Colonic mucosa (tissue), 4 donors: ENCODE data around the gene SLC44A1. TPM values are rescaled to one million over a fixed set of nuclear protein-coding genes. Genes with fewer than 3 reads are reported as not detected.

ENCODE experiments used
- DNase-seq: peaks from one replicate; pipeline ENCODE4 v3.0.0-alpha.2; 2020
- H3K27ac ChIP-seq: fragments of 200-600 bp; one replicate; pipeline ENCODE4 v1.8.0; 2021
- H3K27me3 ChIP-seq: fragments of 200-600 bp; one replicate; pipeline ENCODE4 v1.8.0; 2021
- H3K36me3 ChIP-seq: fragments of 200-600 bp; one replicate; pipeline ENCODE4 v1.8.0; 2021
- H3K4me1 ChIP-seq: fragments of 200-600 bp; one replicate; pipeline ENCODE4 v1.8.0; 2021; ENCODE audit warnings: mild to moderate bottlenecking
- H3K4me3 ChIP-seq: fragments of 200-600 bp; one replicate; pipeline ENCODE4 v1.8.0; 2021
- H3K9ac ChIP-seq, 2 donors: one replicate each; pipeline ENCODE4 v1.7.0; 2013; ENCODE audit warnings: control low read depth in 2 of 2, low read depth in 2 of 2, low read length in 2 of 2
- H3K9me3 ChIP-seq: fragments of 200-600 bp; one replicate; pipeline ENCODE4 v1.8.0; 2021
- CTCF ChIP-seq: fragments of 200-600 bp; IDR thresholded peaks from one replicate; pipeline ENCODE4 v1.8.0; 2022; ENCODE audit warnings: antibody characterized with exemption, mild to moderate bottlenecking
- intact Hi-C: fragments of 100-400 bp; cut with DNase I; formaldehyde crosslinking; loops from one replicate; pipeline ENCODE4 v1.14.1; 2022
- total RNA-seq, 2 donors: library from RNA; stranded (reverse); fragmentation: NEBNext Ultra II Directional in 1 of 2; extraction: Animal tissue kit (Norgen Biotek cat#: 25700) in 1 of 2; gene quantifications; one replicate each; pipeline ENCODE4 v1.2.1, GENCODE V29; 2021
- donor health status: healthy.
- donor health status: DM: no; HTN: no; CAD: no.
- donor health status: DM: no; HTN: no; CAD: no.

SLC44A1 gene
- total RNA-seq, 2 donors from 2014 or later = 151 to 180 TPM

DNA sequence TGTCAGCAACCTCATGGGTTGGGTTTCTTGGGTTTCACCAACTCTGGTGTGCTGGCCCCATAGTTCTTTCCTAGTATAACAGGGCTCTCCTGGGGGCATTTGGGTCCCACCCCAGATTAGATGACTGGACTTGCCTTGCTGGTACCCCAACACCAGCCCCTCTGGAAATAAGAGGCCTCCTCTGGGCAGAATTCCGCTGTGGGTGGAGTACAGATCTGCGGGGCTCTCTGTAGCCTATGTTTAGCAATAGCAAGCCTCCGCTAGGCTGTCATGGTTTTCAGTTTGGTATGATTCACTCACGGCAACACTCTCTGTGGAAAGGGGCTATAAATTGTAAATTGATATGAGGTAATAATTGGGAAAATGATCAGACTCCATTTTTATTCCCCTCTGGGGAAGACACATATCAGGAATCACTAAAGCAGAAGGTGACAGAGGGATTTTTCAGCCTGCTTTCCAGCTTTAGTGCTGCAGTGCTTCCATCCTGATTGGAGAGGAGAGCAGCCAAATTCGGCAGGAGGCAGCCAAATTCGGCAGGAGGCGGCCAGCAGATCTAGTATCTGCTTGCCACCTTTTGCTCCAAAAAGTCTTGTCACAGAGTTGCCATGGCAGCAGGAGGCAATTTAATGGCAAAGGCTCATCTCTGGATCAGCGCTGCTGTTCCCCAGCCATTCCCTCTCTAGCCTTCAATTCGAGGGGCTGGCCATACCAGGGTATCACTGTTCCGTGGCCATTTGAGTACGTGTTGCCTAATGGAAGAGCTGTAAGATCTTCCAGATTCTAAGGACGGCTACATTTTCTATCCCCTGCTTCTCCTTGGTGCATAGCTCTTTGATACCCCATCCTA lies 84.6 kb downstream of the SLC44A1 start:
- intact Hi-C loops = no loop called here
- Histone ChIP-seq H3K27ac (no peak overlapping the region), H3K4me3 (no peak overlapping the region), H3K36me3 (no peaks in the 10 kb centered on the region), H3K4me1 (no peaks in the 10 kb centered on the region), H3K9me3 (no peaks in the 10 kb centered on the region), H3K27me3 (no peaks in the 10 kb centered on the region), H3K9ac (no peak overlapping the region)
- no peak for DNase-seq
- no peak for TF ChIP-seq CTCF

DNA sequence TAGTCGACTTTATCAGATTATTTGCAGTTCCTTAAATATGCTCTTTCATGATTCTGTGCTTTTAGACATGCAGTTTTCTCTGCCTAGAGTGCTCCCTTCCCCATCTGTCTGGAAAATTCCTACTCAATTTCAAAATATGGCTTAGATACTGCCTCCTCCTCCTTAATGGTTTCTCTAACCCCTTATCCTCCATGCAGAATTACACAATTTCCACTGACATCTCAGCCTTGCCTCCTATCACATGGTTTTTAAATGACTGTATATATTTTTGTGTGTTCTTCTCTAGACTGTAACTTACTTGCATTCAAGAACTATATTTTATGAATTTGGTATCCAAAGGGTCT lies 85.2 kb downstream of the SLC44A1 start:
- Histone ChIP-seq H3K27me3 (no peaks in the 10 kb centered on the region), H3K4me3 (no peak overlapping the region), H3K9me3 (no peaks in the 10 kb centered on the region), H3K36me3 (no peaks in the 10 kb centered on the region), H3K9ac (no peak overlapping the region), H3K27ac (no peak overlapping the region), H3K4me1 (no peaks in the 10 kb centered on the region)
- intact Hi-C loops = no loop called here
- TF ChIP-seq CTCF = no peak
- no peak for DNase-seq

DNA sequence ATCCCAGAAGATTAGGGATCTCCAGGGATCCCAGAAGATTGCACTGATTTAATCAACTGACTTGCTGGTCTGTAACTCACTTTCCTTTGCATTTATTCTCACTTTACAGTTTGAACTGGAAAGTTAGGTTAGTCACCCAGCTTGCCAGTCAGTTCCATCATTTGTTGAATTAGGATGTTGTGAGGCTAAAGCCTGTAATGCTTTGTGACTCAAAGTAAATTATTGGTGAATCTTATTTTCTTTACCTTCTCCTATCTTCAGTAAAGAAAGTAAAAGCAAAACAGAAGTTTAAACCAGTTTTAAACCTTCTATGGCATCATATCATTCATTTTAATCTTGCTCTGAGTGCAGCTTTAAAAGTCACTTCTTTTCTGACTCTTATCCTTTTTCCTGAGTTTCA lies 85.8 kb downstream of the SLC44A1 start:
- Histone ChIP-seq H3K27ac (peak overlapping the region; percentile 13), H3K27me3 (no peaks in the 10 kb centered on the region), H3K4me3 (no peak overlapping the region), H3K4me1 (no peaks in the 10 kb centered on the region), H3K9me3 (no peaks in the 10 kb centered on the region), H3K9ac (peak overlapping the region in 1 of 2 donors; percentile 43), H3K36me3 (no peaks in the 10 kb centered on the region)
- intact Hi-C loops = no loop called here
- TF ChIP-seq CTCF = no peak
- DNase-seq = no peak

- H3K9me3 ChIP-seq = no peaks in the 10 kb centered on the region
- peak overlapping the region in 1 of 2 donors; percentile 43 for H3K9ac ChIP-seq
- no peaks in the 10 kb centered on the region for H3K27me3 ChIP-seq
- DNase-seq = no peak
- TF ChIP-seq CTCF = no peak
- peak overlapping the region; percentile 13 for H3K27ac ChIP-seq
- no peaks in the 10 kb centered on the region for H3K36me3 ChIP-seq
- no peak overlapping the region for H3K4me3 ChIP-seq
- no peaks in the 10 kb centered on the region for H3K4me1 ChIP-seq
- intact Hi-C loops = no loop called here
These were observed 86.3 kb downstream of the SLC44A1 start for GRCh38 chr9:105330755-105331154.

DNA sequence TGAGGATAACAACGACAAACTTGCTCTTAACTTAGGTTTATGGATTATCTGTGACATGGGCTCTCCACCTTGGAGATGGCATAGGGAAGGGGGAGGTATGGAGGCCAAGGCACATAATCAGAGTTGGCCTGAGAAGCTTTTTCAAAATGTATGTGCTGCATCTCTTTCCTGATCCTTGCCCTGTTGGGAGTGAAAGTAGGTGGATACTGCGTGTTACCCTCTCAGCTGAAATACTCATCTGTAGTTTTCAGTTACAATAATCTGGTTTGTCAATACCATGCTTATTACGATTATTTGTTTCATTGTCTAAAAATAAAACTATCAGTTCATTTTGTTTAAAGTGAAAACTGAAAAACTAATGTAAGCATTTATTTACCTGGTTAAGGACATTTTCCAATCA lies 86.7 kb downstream of the SLC44A1 start:
- no peak for DNase-seq
- H3K9me3 ChIP-seq = no peaks in the 10 kb centered on the region
- no peaks in the 10 kb centered on the region for H3K4me1 ChIP-seq
- H3K36me3 ChIP-seq = no peaks in the 10 kb centered on the region
- intact Hi-C loops = no loop called here
- no peaks in the 10 kb centered on the region for H3K27me3 ChIP-seq
- H3K9ac ChIP-seq = no peak overlapping the region
- H3K4me3 ChIP-seq = no peak overlapping the region
- no peak for TF ChIP-seq CTCF
- peak overlapping the region; percentile 13 for H3K27ac ChIP-seq
